Bone marrow (tissue), 2 donors: ENCODE results near the gene RPL15.
A peak's percentile ranks its signal among the peaks of the same experiment; 100 is the strongest.

Experiments used
- DNase-seq, 2 donors: peaks; one replicate each; lab custom pipeline; 2025; lab: John Stamatoyannopoulos, UW

The RPL15 gene

GRCh38 chr3:23932571-23932970 lies 15.6 kb downstream of the RPL15 start:
- no peak for DNase-seq

GRCh38 chr3:23934253-23934652 lies 17.3 kb downstream of the RPL15 start:
- DNase-seq: no peak

- DNase-seq: no peak
These were observed 20.4 kb downstream of the RPL15 start for GRCh38 chr3:23937296-23937695.

GRCh38 chr3:23938688-23939087 lies 21.8 kb downstream of the RPL15 start:
- DNase-seq: no peak

GRCh38 chr3:23940775-23941174 lies 23.8 kb downstream of the RPL15 start:
- no peak for DNase-seq

GRCh38 chr3:23941440-23941839 lies 24.5 kb downstream of the RPL15 start:
- no peak for DNase-seq

GRCh38 chr3:23942546-23942945 lies 25.6 kb downstream of the RPL15 start:
- DNase-seq: no peak

- no peak for DNase-seq
These were observed 27.3 kb downstream of the RPL15 start for GRCh38 chr3:23944007-23944783.

- peak; percentile 9 to 56 for DNase-seq
These were observed 28.1 kb downstream of the RPL15 start, which contains the start of gene NR1D2 for GRCh38 chr3:23944861-23945662. Gene NR1D2, plus strand, starts transcription at chr3:23945286. Its CDS starts 293 bp downstream, at chr3:23945579.

- DNase-seq: no peak
These were observed 28.7 kb downstream of the RPL15 start for GRCh38 chr3:23945663-23945912.

GRCh38 chr3:23945913-23946687 lies 29.2 kb downstream of the RPL15 start:
- peak; percentile 70 to 98 for DNase-seq

GRCh38 chr3:23948761-23949160 lies 31.8 kb downstream of the RPL15 start:
- DNase-seq: no peak

- no peak for DNase-seq
These were observed 32.9 kb downstream of the RPL15 start for GRCh38 chr3:23949784-23950183.

GRCh38 chr3:23950293-23950692 lies 33.4 kb downstream of the RPL15 start:
- DNase-seq: peak in 1 of 2 donors; percentile 46

GRCh38 chr3:23952646-23953045 lies 35.7 kb downstream of the RPL15 start:
- no peak for DNase-seq

- DNase-seq: no peak
These were observed 36.6 kb downstream of the RPL15 start for GRCh38 chr3:23953523-23953922.

- DNase-seq: no peak
These were observed 37.2 kb downstream of the RPL15 start for GRCh38 chr3:23954144-23954543.

- DNase-seq: no peak
These were observed 39.8 kb downstream of the RPL15 start for GRCh38 chr3:23956701-23957100.

- no peak for DNase-seq
These were observed 42.4 kb downstream of the RPL15 start for GRCh38 chr3:23959135-23959900.

- DNase-seq: no peak
These were observed 43.7 kb downstream of the RPL15 start for GRCh38 chr3:23960649-23961048.

GRCh38 chr3:23961066-23961465 lies 44.1 kb downstream of the RPL15 start:
- no peak for DNase-seq

GRCh38 chr3:23961913-23962312 lies 45.0 kb downstream of the RPL15 start:
- no peak for DNase-seq
